GM12878 (cell line): ENCODE data around the gene SAFB. TPM values are rescaled to one million over a fixed set of nuclear protein-coding genes. Genes with fewer than 3 reads are reported as not detected.

Source experiments
- ATAC-seq: fragments of 200-7000 bp; cut with Tn5 transposase; 3 replicates; pipeline ENCODE4 v1.9.1; 2020; ENCODE audit warnings: mild to moderate bottlenecking, moderate library complexity
- BruUV-seq: library from RNA; stranded (reverse); fragments of 400-500 nt; replicated peaks from 2 replicates; lab custom pipeline; 2021; lab: Mats Ljungman, UMichigan
- CTCF ChIA-PET: fragments of 300-600 bp; sonication (Branson Sonifier 250); formaldehyde crosslinking; extraction: SDS; loops from one replicate; lab custom pipeline; 2021; ENCODE audit warnings: inconsistent platforms; lab: Yijun Ruan, JAX
- POLR2A ChIA-PET: fragments of 350-600 bp; formaldehyde crosslinking; extraction: SDS; loops from one replicate; lab custom pipeline; 2021; ENCODE audit warnings: inconsistent platforms; lab: Charles Lee
- RAD21 ChIA-PET: fragments of 300-600 bp; sonication (Branson Sonifier 250); formaldehyde crosslinking; loops from one replicate; lab custom pipeline; 2023; ENCODE audit warnings: antibody characterized with exemption; ENCODE audit not compliant: unreplicated experiment; lab: Charles Lee
- SMC1A ChIA-PET: fragments of 300-600 bp; sonication (Branson Sonifier 250); formaldehyde crosslinking; loops from one replicate; lab custom pipeline; 2023; ENCODE audit not compliant: unreplicated experiment, uncharacterized antibody; lab: Charles Lee
- DNase-seq: peaks from one replicate; pipeline ENCODE4 v3.0.0-alpha.2; 2011; ENCODE audit warnings: low read depth, low spot score
- FAIRE-seq: peaks from 3 replicates; lab custom pipeline; 2011; peaks lifted over from hg19 to GRCh38; lab: Jason Lieb, UNC
- H2AFZ ChIP-seq: 2 replicates; pipeline ENCODE4 v1.6.0; 2011; ENCODE audit warnings: low read depth, low read length, control low read depth; ENCODE audit not compliant: control insufficient read depth
- H3K27ac ChIP-seq: 2 replicates; pipeline ENCODE4 v1.5.1; 2011; ENCODE audit warnings: control low read depth; ENCODE audit not compliant: control insufficient read depth, insufficient read depth
- H3K27me3 ChIP-seq, 2 experiments: replicated peaks in 1 of 2; 2 replicates each; pipeline versions ENCODE4 v1.6.0 to v1.6.1; 2011; ENCODE audit warnings: low read length in 1 of 2; ENCODE audit not compliant: control insufficient read depth in 2 of 2, insufficient read depth in 2 of 2
- H3K36me3 ChIP-seq, 2 experiments: 2 replicates each; pipeline ENCODE4 v1.5.1; 2011; ENCODE audit warnings: low read length in 1 of 2; ENCODE audit not compliant: control insufficient read depth in 2 of 2, insufficient read depth in 2 of 2
- H3K4me1 ChIP-seq: 2 replicates; pipeline ENCODE4 v1.6.1; 2011; ENCODE audit warnings: mild to moderate bottlenecking, low read length, moderate library complexity, mixed read lengths; ENCODE audit not compliant: control insufficient read depth, insufficient read depth
- H3K4me2 ChIP-seq: 2 replicates; pipeline ENCODE4 v1.6.0; 2011; ENCODE audit warnings: control low read depth; ENCODE audit not compliant: control insufficient read depth, insufficient read depth
- H3K4me3 ChIP-seq: fragments of 200-600 bp; sonication (generic); 2 replicates; pipeline ENCODE4 v1.5.1; 2016
- H3K79me2 ChIP-seq: 2 replicates; pipeline ENCODE4 v1.6.0; 2011; ENCODE audit warnings: low read length; ENCODE audit not compliant: control insufficient read depth, insufficient read depth
- H3K9ac ChIP-seq: 2 replicates; pipeline ENCODE4 v1.8.0; 2011; ENCODE audit warnings: low read length, control low read depth, mixed read lengths; ENCODE audit not compliant: control insufficient read depth, insufficient read depth
- H3K9me3 ChIP-seq: replicated peaks from 3 replicates; pipeline ENCODE4 v1.5.1; 2011; ENCODE audit warnings: mild to moderate bottlenecking, low read length; ENCODE audit not compliant: control insufficient read depth, insufficient read depth
- H4K20me1 ChIP-seq: 2 replicates; pipeline ENCODE4 v1.6.0; 2011; ENCODE audit not compliant: control insufficient read depth, insufficient read depth
- CEBPZ ChIP-seq: fragments of 150-350 bp; IDR thresholded peaks from 2 replicates; pipeline ENCODE4 v1.6.1; 2016; ENCODE audit warnings: low read depth, low read length
- ETV6 ChIP-seq, 2 experiments: fragments of 450-650 bp in 1 of 2; IDR thresholded peaks in 1 of 2; conservative IDR thresholded peaks in 1 of 2; 2 replicates each; pipeline ENCODE4 v1.6.1; 2014; ENCODE audit warnings: antibody characterized with exemption in 1 of 2, borderline replicate concordance in 1 of 2, low read depth in 1 of 2, mild to moderate bottlenecking in 1 of 2, moderate library complexity in 1 of 2
- KDM1A ChIP-seq: fragments of 200-600 bp; sonication (generic); IDR thresholded peaks from 2 replicates; pipeline ENCODE4 v1.6.1; 2016; ENCODE audit warnings: borderline replicate concordance
- MEF2A ChIP-seq: IDR thresholded peaks from 2 replicates; pipeline ENCODE4 v1.6.1; 2011; ENCODE audit warnings: low read depth, mild to moderate bottlenecking, low read length, moderate library complexity; ENCODE audit not compliant: insufficient read depth
- NR2C2 ChIP-seq: IDR thresholded peaks from 2 replicates; pipeline ENCODE4 v1.6.1; 2011; ENCODE audit warnings: borderline replicate concordance, low read depth; ENCODE audit not compliant: control insufficient read depth, insufficient read length
- NR2F1 ChIP-seq: fragments of 450-650 bp; conservative IDR thresholded peaks from 2 replicates; pipeline ENCODE4 v1.6.1; 2017; ENCODE audit warnings: mild to moderate bottlenecking
- POU2F2 ChIP-seq: IDR thresholded peaks from 3 replicates; pipeline ENCODE4 v1.6.1; 2011; ENCODE audit warnings: low read depth, mild to moderate bottlenecking, low read length, borderline replicate concordance
- SMAD1 ChIP-seq: fragments of 450-650 bp; IDR thresholded peaks from 2 replicates; pipeline ENCODE4 v1.6.1; 2018; ENCODE audit warnings: mild to moderate bottlenecking, low read depth; ENCODE audit not compliant: partially characterized antibody
- TCF3 ChIP-seq: IDR thresholded peaks from 2 replicates; pipeline ENCODE4 v1.6.1; 2012; ENCODE audit warnings: low read depth, mild to moderate bottlenecking, low read length, borderline replicate concordance; ENCODE audit not compliant: insufficient read depth
- WGBS: methylation state at CpG from one replicate; pipeline ENCODE4 v1.1.6; 2016; ENCODE audit warnings: low lambda C conversion rate; ENCODE audit not compliant: insufficient replicate concordance, insufficient coverage; ENCODE audit errors: missing lambda C conversion rate; 5-methylcytosine and 5-hydroxymethylcytosine counted together
- in situ Hi-C: fragments of 300-500 bp; cut with MboI; formaldehyde crosslinking; loops from 9 replicates; pipeline ENCODE4 v1.14.3; 2018; ENCODE audit warnings: mixed read lengths
- intact Hi-C: fragments of 100-400 bp; cut with micrococcal nuclease; formaldehyde crosslinking; loops from one replicate; pipeline ENCODE4 v1.14.2; 2022; ENCODE audit not compliant: unreplicated experiment
- polyA plus RNA-seq, 11 experiments: library from polyadenylated mRNA; depleted of rRNA in 4 of 11; unstranded in 6 of 11; stranded (reverse) in 5 of 11; fragments of >200 nt; fragmentation: Nextera tagmentation in 4 of 11; fragmentation: Illumina TruSeq in 1 of 11; extraction: Ambion mirVana in 4 of 11; extraction: Trizol in 1 of 11; gene quantifications; 1 replicate in 1 of 11; 2 replicates in 10 of 11; pipeline versions ENCODE4 v1.2.1 to v1.2.3, GENCODE V29; 2011 to 2016; ENCODE audit warnings: inconsistent platforms in 2 of 11, missing spikeins in 2 of 11, low read depth in 1 of 11
- total RNA-seq, 4 experiments: library from RNA; depleted of rRNA in 3 of 4; stranded (reverse); fragments of >200 nt in 3 of 4; fragmentation: Illumina TruSeq in 1 of 4; extraction: Trizol in 1 of 4; gene quantifications; 2 replicates each; pipeline versions ENCODE4 v1.2.1 to v1.2.3, GENCODE V29; 2013 to 2021
- TF ChIP-seq, protein P1 (sequence below): IDR thresholded peaks from 2 replicates; pipeline ENCODE4 v1.6.1; 2011; ENCODE audit warnings: borderline replicate concordance, low read depth, mild to moderate bottlenecking, moderate library complexity, low read length; ENCODE audit not compliant: insufficient read depth, poor library complexity, severe bottlenecking
- TF ChIP-seq, protein P2 (sequence below): fragments of 450-650 bp; IDR thresholded peaks from 2 replicates; pipeline ENCODE4 v1.6.1; 2016; ENCODE audit warnings: mild to moderate bottlenecking
- TF ChIP-seq, protein P3 (sequence below): IDR thresholded peaks from 2 replicates; pipeline ENCODE4 v1.6.1; 2012; ENCODE audit warnings: low read depth, low read length, improper control_type of control experiment

Gene SAFB
- total and polyA plus RNA-seq, 10 of the 15 experiments (the other 5 are each of a cell fraction or from before 2014, with no cell fraction given) = 1.6 to 131 (median 61.2) TPM

- TF ChIP-seq TCF3 = no peak
- TF ChIP-seq ETV6 (conservative IDR thresholded peaks at IDR 0.05 in 1 of 2, IDR thresholded peaks at IDR 0.05 in 1 of 2; ENCODE audit: borderline replicate concordance in 1 of 2, low read depth in 1 of 2) = no peak
- TF ChIP-seq NR2F1 = no peak
- TF ChIP-seq, protein P1, sequence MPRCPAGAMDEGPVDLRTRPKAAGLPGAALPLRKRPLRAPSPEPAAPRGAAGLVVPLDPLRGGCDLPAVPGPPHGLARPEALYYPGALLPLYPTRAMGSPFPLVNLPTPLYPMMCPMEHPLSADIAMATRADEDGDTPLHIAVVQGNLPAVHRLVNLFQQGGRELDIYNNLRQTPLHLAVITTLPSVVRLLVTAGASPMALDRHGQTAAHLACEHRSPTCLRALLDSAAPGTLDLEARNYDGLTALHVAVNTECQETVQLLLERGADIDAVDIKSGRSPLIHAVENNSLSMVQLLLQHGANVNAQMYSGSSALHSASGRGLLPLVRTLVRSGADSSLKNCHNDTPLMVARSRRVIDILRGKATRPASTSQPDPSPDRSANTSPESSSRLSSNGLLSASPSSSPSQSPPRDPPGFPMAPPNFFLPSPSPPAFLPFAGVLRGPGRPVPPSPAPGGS = no peak
- TF ChIP-seq, protein P2, sequence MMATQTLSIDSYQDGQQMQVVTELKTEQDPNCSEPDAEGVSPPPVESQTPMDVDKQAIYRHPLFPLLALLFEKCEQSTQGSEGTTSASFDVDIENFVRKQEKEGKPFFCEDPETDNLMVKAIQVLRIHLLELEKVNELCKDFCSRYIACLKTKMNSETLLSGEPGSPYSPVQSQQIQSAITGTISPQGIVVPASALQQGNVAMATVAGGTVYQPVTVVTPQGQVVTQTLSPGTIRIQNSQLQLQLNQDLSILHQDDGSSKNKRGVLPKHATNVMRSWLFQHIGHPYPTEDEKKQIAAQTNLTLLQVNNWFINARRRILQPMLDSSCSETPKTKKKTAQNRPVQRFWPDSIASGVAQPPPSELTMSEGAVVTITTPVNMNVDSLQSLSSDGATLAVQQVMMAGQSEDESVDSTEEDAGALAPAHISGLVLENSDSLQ = no peak
These were observed 27.8 kb upstream of the SAFB start (continued) for GRCh38 chr19:5595129-5595528.

DNA sequence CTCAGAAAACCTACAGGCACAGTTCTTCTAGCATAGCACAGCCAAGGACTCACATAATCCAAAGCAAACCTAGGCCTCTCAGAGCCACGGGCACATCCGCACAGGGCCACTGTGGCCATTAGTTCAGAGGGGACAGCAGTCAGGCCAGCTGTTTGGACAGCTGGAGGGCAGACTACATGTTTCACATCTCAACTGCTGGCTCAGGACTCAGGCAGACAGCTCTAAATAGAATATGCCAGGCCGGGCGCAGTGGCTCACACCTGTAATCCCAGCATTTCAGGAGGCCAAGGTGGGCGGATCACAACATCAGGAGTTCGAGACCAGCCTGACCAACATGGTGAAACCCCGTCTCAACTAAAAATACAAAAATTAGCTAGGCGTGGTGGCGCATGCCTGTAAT, 27.1 kb upstream of the SAFB start:
- SMC1A ChIA-PET = no interaction called here
- no peak for FAIRE-seq

More for the DNA sequence above, 27.1 kb upstream of the SAFB start:
- DNase-seq (no peak), ATAC-seq (no peak)
- in situ Hi-C loops = no loop called here
- no peak overlapping the region for H3K27ac ChIP-seq
- CTCF ChIA-PET = no interaction called here
- H3K4me2 ChIP-seq = no peak overlapping the region
- no peak overlapping the region for H2AFZ ChIP-seq
- no peak overlapping the region for H3K9ac ChIP-seq
- BruUV-seq = no TSS peak
- no peaks in the 10 kb centered on the region for H3K4me1 ChIP-seq
- H3K9me3 ChIP-seq = no peaks in the 10 kb centered on the region
- RAD21 ChIA-PET = no interaction called here
- H3K4me3 ChIP-seq = no peak overlapping the region
- no peaks in the 10 kb centered on the region for H4K20me1 ChIP-seq
- intact Hi-C loops = no loop called here
- TF ChIP-seq CEBPZ (no peak), POU2F2 (no peak), SMAD1 (no peak), MEF2A (no peak), NR2C2 (no peak), KDM1A (no peak)
- TF ChIP-seq, protein P3, sequence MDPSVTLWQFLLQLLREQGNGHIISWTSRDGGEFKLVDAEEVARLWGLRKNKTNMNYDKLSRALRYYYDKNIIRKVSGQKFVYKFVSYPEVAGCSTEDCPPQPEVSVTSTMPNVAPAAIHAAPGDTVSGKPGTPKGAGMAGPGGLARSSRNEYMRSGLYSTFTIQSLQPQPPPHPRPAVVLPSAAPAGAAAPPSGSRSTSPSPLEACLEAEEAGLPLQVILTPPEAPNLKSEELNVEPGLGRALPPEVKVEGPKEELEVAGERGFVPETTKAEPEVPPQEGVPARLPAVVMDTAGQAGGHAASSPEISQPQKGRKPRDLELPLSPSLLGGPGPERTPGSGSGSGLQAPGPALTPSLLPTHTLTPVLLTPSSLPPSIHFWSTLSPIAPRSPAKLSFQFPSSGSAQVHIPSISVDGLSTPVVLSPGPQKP = no peak
- H3K27me3 ChIP-seq = no peaks in the 10 kb centered on the region
- H3K79me2 ChIP-seq = no peaks in the 10 kb centered on the region
- peaks cover 47 to 52% of the 10 kb centered on the region in 2 experiments for H3K36me3 ChIP-seq
- 92% methylated on average over 9 of the region's 9 CpGs for WGBS
- POLR2A ChIA-PET = no interaction called here
